H9 (cell line): ENCODE results near the gene SET. TPM values are rescaled to one million over a fixed set of nuclear protein-coding genes. Genes with fewer than 3 reads are reported as not detected.

Source experiments
- DNase-seq: peaks from one replicate; pipeline ENCODE4 v3.0.0-alpha.2; 2017
- H2AFZ ChIP-seq: one replicate; pipeline ENCODE4 v1.6.1; 2013; ENCODE audit warnings: mild to moderate bottlenecking, low read length, control low read depth, moderate library complexity
- H2AK5ac ChIP-seq: 2 replicates; pipeline ENCODE4 v1.6.1; 2013; ENCODE audit warnings: low read length, control low read depth, mixed read lengths; ENCODE audit not compliant: insufficient read length
- H2BK120ac ChIP-seq: one replicate; pipeline ENCODE4 v1.6.1; 2013; ENCODE audit warnings: low read depth, mild to moderate bottlenecking, low read length, control low read depth, inconsistent platforms; ENCODE audit not compliant: poor library complexity, severe bottlenecking
- H2BK12ac ChIP-seq: 2 replicates; pipeline ENCODE4 v1.6.1; 2013; ENCODE audit warnings: low read length, control low read depth, mixed read lengths, low read depth; ENCODE audit not compliant: insufficient read length
- H2BK15ac ChIP-seq: 2 replicates; pipeline ENCODE4 v1.6.1; 2013; ENCODE audit warnings: low read depth, low read length, control low read depth
- H2BK20ac ChIP-seq: one replicate; pipeline ENCODE4 v1.6.1; 2013; ENCODE audit warnings: low read depth, mild to moderate bottlenecking, low read length, control low read depth, inconsistent platforms; ENCODE audit not compliant: poor library complexity, severe bottlenecking
- H2BK5ac ChIP-seq: 2 replicates; pipeline ENCODE4 v1.6.1; 2013; ENCODE audit warnings: low read length, control low read depth, mixed read lengths; ENCODE audit not compliant: insufficient read length
- H3K14ac ChIP-seq: 2 replicates; pipeline ENCODE4 v1.6.1; 2013; ENCODE audit warnings: low read length, control low read depth; ENCODE audit not compliant: insufficient read depth
- H3K18ac ChIP-seq: 2 replicates; pipeline ENCODE4 v1.6.1; 2013; ENCODE audit warnings: low read depth, mild to moderate bottlenecking, mixed read lengths, low read length, control low read depth; ENCODE audit not compliant: insufficient read length
- H3K23ac ChIP-seq: 2 replicates; pipeline ENCODE4 v1.6.1; 2013; ENCODE audit warnings: low read length, control low read depth, mixed read lengths, low read depth; ENCODE audit not compliant: insufficient read length
- H3K23me2 ChIP-seq: 2 replicates; pipeline ENCODE4 v1.6.1; 2013; ENCODE audit warnings: low read depth, mild to moderate bottlenecking, mixed read lengths, low read length, control low read depth; ENCODE audit not compliant: insufficient read length, poor library complexity, severe bottlenecking
- H3K27ac ChIP-seq: 2 replicates; pipeline ENCODE4 v1.5.1; 2013; ENCODE audit warnings: low read length, control low read depth, mixed read lengths, low read depth; ENCODE audit not compliant: insufficient read length
- H3K27me3 ChIP-seq: 2 replicates; pipeline ENCODE4 v1.6.1; 2013; ENCODE audit warnings: low read length, control low read depth, inconsistent platforms; ENCODE audit not compliant: insufficient read depth
- H3K4ac ChIP-seq: 2 replicates; pipeline ENCODE4 v1.6.1; 2013; ENCODE audit warnings: low read depth, mild to moderate bottlenecking, control low read depth, inconsistent platforms, low read length, moderate library complexity
- H3K4me1 ChIP-seq: 2 replicates; pipeline ENCODE4 v1.6.1; 2013; ENCODE audit warnings: low read length, control low read depth, inconsistent platforms; ENCODE audit not compliant: insufficient read depth
- H3K4me2 ChIP-seq: 2 replicates; pipeline ENCODE4 v1.6.1; 2013; ENCODE audit warnings: low read length, control low read depth, mixed read lengths; ENCODE audit not compliant: insufficient read length, insufficient read depth
- H3K56ac ChIP-seq: 2 replicates; pipeline ENCODE4 v1.6.1; 2013; ENCODE audit warnings: low read depth, mild to moderate bottlenecking, mixed read lengths, low read length, control low read depth; ENCODE audit not compliant: insufficient read length
- H3K79me1 ChIP-seq: 2 replicates; pipeline ENCODE4 v1.6.1; 2013; ENCODE audit warnings: low read depth, mild to moderate bottlenecking, moderate library complexity, low read length, control low read depth, inconsistent platforms; ENCODE audit not compliant: insufficient read depth, poor library complexity, severe bottlenecking
- H3K79me2 ChIP-seq: 2 replicates; pipeline ENCODE4 v1.6.1; 2013; ENCODE audit warnings: low read length, control low read depth, inconsistent platforms; ENCODE audit not compliant: insufficient read depth
- H3K9ac ChIP-seq: 2 replicates; pipeline ENCODE4 v1.6.1; 2013; ENCODE audit warnings: low read length, control low read depth, mixed read lengths; ENCODE audit not compliant: insufficient read length; ENCODE audit errors: extremely low read depth
- H3K9me3 ChIP-seq: one replicate; pipeline ENCODE4 v1.6.1; 2013; ENCODE audit warnings: low read depth, low read length, inconsistent platforms; ENCODE audit not compliant: control insufficient read depth
- H3T11ph ChIP-seq: one replicate; pipeline ENCODE4 v1.6.1; 2013; ENCODE audit warnings: mild to moderate bottlenecking, low read length, control low read depth, inconsistent platforms
- H4K20me1 ChIP-seq: one replicate; pipeline ENCODE4 v1.6.1; 2013; ENCODE audit not compliant: control insufficient read depth, insufficient read length, insufficient read depth
- H4K5ac ChIP-seq: 2 replicates; pipeline ENCODE4 v1.6.1; 2013; ENCODE audit warnings: low read depth, mild to moderate bottlenecking, mixed read lengths, low read length, control low read depth; ENCODE audit not compliant: insufficient read length
- H4K8ac ChIP-seq: replicated peaks from 2 replicates; pipeline ENCODE4 v1.6.1; 2013; ENCODE audit warnings: low read length, control low read depth, mixed read lengths, low read depth; ENCODE audit not compliant: insufficient read length
- H4K91ac ChIP-seq: 2 replicates; pipeline ENCODE4 v1.6.1; 2013; ENCODE audit warnings: low read depth, mild to moderate bottlenecking, moderate library complexity, mixed read lengths, low read length, control low read depth; ENCODE audit not compliant: insufficient read length
- H3K27ac Mint-ChIP-seq, 3 experiments: 2 replicates in 2 of 3; 3 replicates in 1 of 3; pipeline ENCODE4 v1.8.0; 2020 to 2021; ENCODE audit warnings: mixed read lengths in 3 of 3, mild to moderate bottlenecking in 1 of 3, moderate library complexity in 1 of 3
- H3K27me3 Mint-ChIP-seq: 2 replicates; pipeline ENCODE4 v1.8.0; 2021; ENCODE audit warnings: low read depth, mild to moderate bottlenecking, moderate library complexity, mixed read lengths
- H3K36me3 Mint-ChIP-seq, 3 experiments: 2 replicates in 2 of 3; 3 replicates in 1 of 3; pipeline ENCODE4 v1.8.0; 2020 to 2021; ENCODE audit warnings: low read depth in 3 of 3, mixed read lengths in 3 of 3; ENCODE audit not compliant: insufficient read depth in 1 of 3
- H3K4me1 Mint-ChIP-seq, 2 experiments: 2 replicates each; pipeline ENCODE4 v1.8.0; 2020; ENCODE audit warnings: mixed read lengths in 2 of 2
- H3K4me3 Mint-ChIP-seq, 2 experiments: 2 replicates in 1 of 2; 3 replicates in 1 of 2; pipeline ENCODE4 v1.8.0; 2020 to 2021; ENCODE audit warnings: mild to moderate bottlenecking in 2 of 2, mixed read lengths in 2 of 2, moderate library complexity in 1 of 2
- H3K9me3 Mint-ChIP-seq, 2 experiments: 2 replicates in 1 of 2; 3 replicates in 1 of 2; pipeline ENCODE4 v1.8.0; 2020; ENCODE audit warnings: mild to moderate bottlenecking in 2 of 2, mixed read lengths in 2 of 2, moderate library complexity in 1 of 2
- CTCF ChIP-seq: fragments of 200-600 bp; sonication (generic); conservative IDR thresholded peaks from 3 replicates; pipeline ENCODE4 v1.8.0; 2021; ENCODE audit warnings: antibody characterized with exemption, mild to moderate bottlenecking
- whole genome bisulfite sequencing: extraction: QIAGEN DNeasy Blood & Tissue Kit; methylation state at CpG from one replicate; pipeline ENCODE4 v1.1.7; 2013; ENCODE audit warnings: missing lambda C conversion rate, low lambda C conversion rate, mixed read lengths; ENCODE audit not compliant: insufficient read length; ENCODE audit errors: extremely low coverage; 5-methylcytosine and 5-hydroxymethylcytosine counted together
- total RNA-seq: library from RNA; stranded (reverse); gene quantifications from 2 replicates; pipeline ENCODE4 v1.2.1, GENCODE V29; 2021

SET gene
- total RNA-seq, 1 experiment from 2014 or later = 1,148 TPM

- H3K27ac ChIP-seq = no peak overlapping the region
- H4K8ac ChIP-seq = no peak overlapping the region
- H2BK20ac ChIP-seq = no peak overlapping the region
- H3K4me2 ChIP-seq = no peak overlapping the region
- H2AK5ac ChIP-seq = no peak overlapping the region
- H3K18ac ChIP-seq = no peak overlapping the region
- no peaks in the 10 kb centered on the region for H3K79me2 ChIP-seq
- H3K27me3 ChIP-seq = no peaks in the 10 kb centered on the region
- Mint-ChIP-seq H3K4me3 (no peak overlapping the region), H3K27me3 (no peaks in the 10 kb centered on the region), H3K4me1 (no peaks in the 10 kb centered on the region), H3K27ac (peak overlapping the region in 1 of 3 experiments; percentile 48; a peak in 1 of 7 replicates), H3K36me3 (no peaks in the 10 kb centered on the region), H3K9me3 (no peaks in the 10 kb centered on the region; a peak in 1 of 5 replicates)
- no peak overlapping the region for H2BK120ac ChIP-seq
- no peaks in the 10 kb centered on the region for H3K9me3 ChIP-seq
- no peak overlapping the region for H3K4ac ChIP-seq
- H4K20me1 ChIP-seq = no peaks in the 10 kb centered on the region
- no peaks in the 10 kb centered on the region for H3K79me1 ChIP-seq
- H2BK15ac ChIP-seq = no peak overlapping the region
- no peaks in the 10 kb centered on the region for H3K4me1 ChIP-seq
- no peak overlapping the region for H3K9ac ChIP-seq
- no peak for DNase-seq
- no peak overlapping the region for H4K5ac ChIP-seq
- TF ChIP-seq CTCF = no peak
- no peak overlapping the region for H3K14ac ChIP-seq
- H3K56ac ChIP-seq = no peak overlapping the region
- WGBS = no CpG with 5 or more reads among the region's 6 CpGs
- no peak overlapping the region for H3K23ac ChIP-seq
- no peak overlapping the region for H2BK12ac ChIP-seq
- no peak overlapping the region for H2AFZ ChIP-seq
- H3T11ph ChIP-seq = no peak overlapping the region
- H4K91ac ChIP-seq = no peak overlapping the region
- H2BK5ac ChIP-seq = no peak overlapping the region
- no peaks in the 10 kb centered on the region for H3K23me2 ChIP-seq
Measured at GRCh38 chr9:128669786-128670185, 19.2 kb upstream of the SET start.
